H1 (cell line): Measurements from ENCODE around the gene TSPEAR. TPM values are rescaled to one million over a fixed set of nuclear protein-coding genes. Genes with fewer than 3 reads are reported as not detected.

Source experiments
- CTCF ChIA-PET: fragments of 300-600 bp; sonication (Branson Sonifier 250); formaldehyde crosslinking; loops from one replicate; lab custom pipeline; 2021; ENCODE audit not compliant: partially characterized antibody; lab: Charles Lee
- POLR2A ChIA-PET: fragments of 300-600 bp; sonication (Branson Sonifier 250); formaldehyde crosslinking; loops from one replicate; lab custom pipeline; 2021; ENCODE audit warnings: inconsistent platforms; ENCODE audit not compliant: partially characterized antibody; lab: Charles Lee
- DNase-seq, 2 experiments: peaks; one replicate each; pipeline versions ENCODE4 v3.0.0 to v3.0.0-alpha.2; 2010 to 2022; ENCODE audit warnings: low spot score in 2 of 2, low read depth in 1 of 2, mixed read lengths in 1 of 2
- FAIRE-seq: peaks from 2 replicates; lab custom pipeline; 2011; peaks lifted over from hg19 to GRCh38; lab: Jason Lieb, UNC
- H2AFZ ChIP-seq: 2 replicates; pipeline ENCODE4 v1.8.1; 2012; ENCODE audit warnings: low read length, inconsistent platforms
- H2AK5ac ChIP-seq: 2 replicates; pipeline ENCODE4 v1.6.1; 2013; ENCODE audit warnings: low read depth, low read length
- H2BK120ac ChIP-seq: replicated peaks from 2 replicates; pipeline ENCODE3; 2013; ENCODE audit warnings: low read depth, low read length, inconsistent platforms
- H2BK12ac ChIP-seq: 2 replicates; pipeline ENCODE4 v1.6.1; 2013; ENCODE audit warnings: low read depth, low read length
- H2BK15ac ChIP-seq: 2 replicates; pipeline ENCODE4 v1.6.1; 2013; ENCODE audit warnings: low read length
- H2BK20ac ChIP-seq: 2 replicates; pipeline ENCODE4 v1.6.1; 2013; ENCODE audit warnings: low read length
- H2BK5ac ChIP-seq: 2 replicates; pipeline ENCODE4 v1.6.1; 2013; ENCODE audit warnings: low read depth, low read length
- H3K14ac ChIP-seq: 2 replicates; pipeline ENCODE4 v1.6.1; 2013; ENCODE audit warnings: inconsistent platforms; ENCODE audit not compliant: insufficient read length
- H3K18ac ChIP-seq: 2 replicates; pipeline ENCODE4 v1.6.1; 2013; ENCODE audit warnings: low read length; ENCODE audit errors: extremely low read depth
- H3K23ac ChIP-seq: 2 replicates; pipeline ENCODE4 v1.6.1; 2013; ENCODE audit warnings: inconsistent platforms; ENCODE audit not compliant: insufficient read length
- H3K23me2 ChIP-seq: 2 replicates; pipeline ENCODE4 v1.6.1; 2013; ENCODE audit warnings: low read depth, low read length
- H3K27ac ChIP-seq: 2 replicates; pipeline ENCODE4 v1.6.1; 2011; ENCODE audit warnings: low read depth, low read length, inconsistent platforms
- H3K27me3 ChIP-seq, 4 experiments: replicated peaks in 1 of 4; 1 replicate in 1 of 4; 2 replicates in 3 of 4; pipeline versions ENCODE4 v1.6.1 to v1.8.1; 2011 to 2013; ENCODE audit warnings: low read length in 3 of 4, mild to moderate bottlenecking in 3 of 4, inconsistent platforms in 2 of 4, mixed read lengths in 2 of 4, moderate library complexity in 1 of 4; ENCODE audit not compliant: control insufficient read depth in 3 of 4, insufficient read depth in 3 of 4; ENCODE audit errors: extremely low read depth in 1 of 4
- H3K36me3 ChIP-seq, 4 experiments: 2 replicates each; pipeline versions ENCODE4 v1.6.1 to v1.8.1; 2011 to 2013; ENCODE audit warnings: mild to moderate bottlenecking in 4 of 4, low read length in 3 of 4, moderate library complexity in 2 of 4, control low read depth in 1 of 4, inconsistent platforms in 1 of 4; ENCODE audit not compliant: insufficient read depth in 4 of 4, control insufficient read depth in 2 of 4
- H3K4ac ChIP-seq: replicated peaks from 2 replicates; pipeline ENCODE3; 2013; ENCODE audit warnings: low read length, low read depth, mixed read lengths, inconsistent platforms; ENCODE audit not compliant: insufficient read length
- H3K4me1 ChIP-seq, 4 experiments: replicated peaks in 1 of 4; 1 replicate in 1 of 4; 2 replicates in 3 of 4; pipeline versions ENCODE4 v1.6.1 to v1.8.1; 2011 to 2013; ENCODE audit warnings: low read length in 3 of 4, inconsistent platforms in 2 of 4, mixed read lengths in 1 of 4; ENCODE audit not compliant: insufficient read depth in 4 of 4, control insufficient read depth in 3 of 4
- H3K4me2 ChIP-seq, 2 experiments: 2 replicates each; pipeline versions ENCODE4 v1.6.1 to v1.8.1; 2011 to 2013; ENCODE audit warnings: low read depth in 2 of 2, low read length in 2 of 2, control low read depth in 1 of 2, inconsistent platforms in 1 of 2, mild to moderate bottlenecking in 1 of 2; ENCODE audit not compliant: insufficient read depth in 1 of 2
- H3K4me3 ChIP-seq, 4 experiments: fragments of 200-600, 300-600 bp in 1 of 4; sonication (generic), shearing (Covaris generic), sonication (Bioruptor Twin) in 1 of 4; 2 replicates each; pipeline versions ENCODE4 v1.5.1 to v1.8.1; 2011 to 2016; ENCODE audit warnings: low read length in 4 of 4, low read depth in 3 of 4, control low read depth in 2 of 4, inconsistent platforms in 2 of 4, mild to moderate bottlenecking in 2 of 4, mixed read lengths in 1 of 4, moderate library complexity in 1 of 4; ENCODE audit not compliant: insufficient read depth in 2 of 4; ENCODE audit errors: extremely low read depth in 1 of 4
- H3K56ac ChIP-seq: replicated peaks from 2 replicates; pipeline ENCODE3; 2013; ENCODE audit warnings: low read depth, mild to moderate bottlenecking, mixed read lengths, low read length, inconsistent platforms; ENCODE audit not compliant: insufficient read length
- H3K79me1 ChIP-seq: 2 replicates; pipeline ENCODE4 v1.6.1; 2013; ENCODE audit warnings: low read depth, low read length, control low read depth
- H3K79me2 ChIP-seq, 2 experiments: 2 replicates each; pipeline versions ENCODE4 v1.6.1 to v1.8.1; 2012 to 2013; ENCODE audit warnings: low read length in 2 of 2, mild to moderate bottlenecking in 2 of 2, inconsistent platforms in 1 of 2; ENCODE audit not compliant: insufficient read depth in 2 of 2, control insufficient read depth in 1 of 2
- H3K9ac ChIP-seq, 4 experiments: replicated peaks in 1 of 4; 1 replicate in 1 of 4; 2 replicates in 3 of 4; pipeline versions ENCODE4 v1.6.1 to v1.8.1; 2011 to 2013; ENCODE audit warnings: low read depth in 3 of 4, low read length in 3 of 4, control low read depth in 2 of 4, mild to moderate bottlenecking in 2 of 4, moderate library complexity in 2 of 4, inconsistent platforms in 1 of 4; ENCODE audit errors: extremely low read depth in 1 of 4
- H3K9me3 ChIP-seq, 2 experiments: 2 replicates each; pipeline versions ENCODE4 v1.6.1 to v1.8.1; 2012 to 2013; ENCODE audit warnings: mild to moderate bottlenecking in 2 of 2, moderate library complexity in 2 of 2, control low read depth in 1 of 2, inconsistent platforms in 1 of 2, low read depth in 1 of 2, low read length in 1 of 2, mixed read lengths in 1 of 2; ENCODE audit not compliant: insufficient read depth in 2 of 2
- H4K20me1 ChIP-seq, 2 experiments: replicated peaks in 1 of 2; 2 replicates each; pipeline versions ENCODE3 to v1.8.1; 2011 to 2013; ENCODE audit warnings: inconsistent platforms in 2 of 2, low read length in 2 of 2, mild to moderate bottlenecking in 1 of 2; ENCODE audit not compliant: insufficient read depth in 2 of 2, control insufficient read depth in 1 of 2
- H4K5ac ChIP-seq: 2 replicates; pipeline ENCODE4 v1.6.1; 2013; ENCODE audit warnings: low read length, low read depth, mixed read lengths, inconsistent platforms; ENCODE audit not compliant: insufficient read length
- H4K8ac ChIP-seq: 2 replicates; pipeline ENCODE4 v1.8.0; 2013; ENCODE audit warnings: mild to moderate bottlenecking, moderate library complexity, low read length, inconsistent platforms; ENCODE audit not compliant: insufficient read depth; ENCODE audit errors: extremely low read depth
- H4K91ac ChIP-seq: replicated peaks from 2 replicates; pipeline ENCODE3; 2013; ENCODE audit warnings: low read length, mixed read lengths, inconsistent platforms; ENCODE audit not compliant: insufficient read length
- ZNF274 ChIP-seq: IDR thresholded peaks from 2 replicates; pipeline ENCODE4 v1.7.0; 2012; ENCODE audit warnings: low read length, borderline replicate concordance; ENCODE audit errors: extremely low read depth
- WGBS, 2 experiments: shearing (Covaris generic) in 1 of 2; methylation state at CpG; one replicate each; pipeline versions ENCODE4 v1.1.6 to v1.1.7; 2013 to 2015; ENCODE audit warnings: low lambda C conversion rate in 2 of 2, mixed read lengths in 2 of 2, inconsistent platforms in 1 of 2, low coverage in 1 of 2, missing lambda C conversion rate in 1 of 2; ENCODE audit not compliant: insufficient replicate concordance in 2 of 2, insufficient coverage in 1 of 2, insufficient read length in 1 of 2; ENCODE audit errors: extremely low coverage in 1 of 2, missing lambda C conversion rate in 1 of 2; 5-methylcytosine and 5-hydroxymethylcytosine counted together
- polyA plus RNA-seq, 7 experiments: library from polyadenylated mRNA; depleted of rRNA in 3 of 7; stranded (reverse) in 5 of 7; unstranded in 2 of 7; fragments of >200 nt in 5 of 7; fragments of 200-250 nt in 2 of 7; gene quantifications; 1 replicate in 5 of 7; 2 replicates in 1 of 7; 4 replicates in 1 of 7; pipeline versions ENCODE4 v1.2.1 to v1.2.3, GENCODE V29; 2011 to 2013; ENCODE audit warnings: missing spikeins in 2 of 7, mixed read lengths in 2 of 7
- total RNA-seq: library from RNA; stranded (reverse); fragmentation: NEBNext Ultra II Directional; extraction: Animal tissue kit (Norgen Biotek cat#: 25700); gene quantifications from 2 replicates; pipeline ENCODE4 v1.2.1, GENCODE V29; 2021

TSPEAR gene
- total and polyA plus RNA-seq, 2 of the 8 experiments (the other 6 are each of a cell fraction or from before 2014, with no cell fraction given), result 0.58 to 0.89 TPM

GRCh38 chr21:44728716-44729115 is 17.3 kb upstream of the TSPEAR start:
- no peak for TF ChIP-seq ZNF274

More at GRCh38 chr21:44728716-44729115, 17.3 kb upstream of the TSPEAR start:
- H2AK5ac ChIP-seq, result no peak overlapping the region
- no peaks in the 10 kb centered on the region for H4K20me1 ChIP-seq
- H2BK5ac ChIP-seq, result no peak overlapping the region
- no peaks in the 10 kb centered on the region for H3K79me1 ChIP-seq
- H3K23me2 ChIP-seq, result no peaks in the 10 kb centered on the region
- H3K79me2 ChIP-seq, result no peaks in the 10 kb centered on the region
- H2AFZ ChIP-seq, result no peak overlapping the region
- no peak overlapping the region for H4K8ac ChIP-seq
- no peak for FAIRE-seq
- no peak overlapping the region for H2BK15ac ChIP-seq
- no peak overlapping the region for H3K14ac ChIP-seq
- no peak overlapping the region for H3K56ac ChIP-seq
- H3K4me1 ChIP-seq, result peaks cover 0 to 5% (median 1%) of the 10 kb centered on the region in 4 experiments; a peak in 4 of 7 replicates
- H3K4me2 ChIP-seq, result no peak overlapping the region
- H3K18ac ChIP-seq, result no peak overlapping the region
- no peaks in the 10 kb centered on the region for H3K36me3 ChIP-seq
- no peak overlapping the region for H3K4ac ChIP-seq
- no peak overlapping the region for H3K27ac ChIP-seq
- H4K91ac ChIP-seq, result no peak overlapping the region
- no peak for DNase-seq
- no peak overlapping the region for H2BK20ac ChIP-seq
- H4K5ac ChIP-seq, result no peak overlapping the region
- H3K23ac ChIP-seq, result no peak overlapping the region
- H2BK12ac ChIP-seq, result no peak overlapping the region
- ChIA-PET POLR2A (interaction anchor here (0.6 kb wide), 1 partner anchor 73 kb away, joined by 3 read pairs; the partner anchor contains the start of gene UBE2G2), CTCF (interaction anchor here (1.5 kb wide), 1 partner anchor 20 kb away, joined by 3 read pairs; no protein-coding TSS in a partner anchor)
- no peak overlapping the region for H3K9ac ChIP-seq
- no peak overlapping the region for H2BK120ac ChIP-seq
- WGBS, 2 experiments, result 94% methylated on average over 14 of the region's 14 CpGs; no CpG with 5 or more reads in 1 of the 2 experiments
- peaks cover 0 to 3% of the 10 kb centered on the region in 2 experiments; a peak in 1 of 4 replicates for H3K9me3 ChIP-seq
- no peak overlapping the region for H3K4me3 ChIP-seq
- peaks cover 0 to 8% (median 7%) of the 10 kb centered on the region in 4 experiments; a peak in 6 of 7 replicates for H3K27me3 ChIP-seq
